Measurements from ENCODE around the gene RNF13. TPM values are rescaled to one million over a fixed set of nuclear protein-coding genes. Genes with fewer than 3 reads are reported as not detected.

RNF13 gene
- total RNA-seq: 66.0 TPM

- TF ChIP-seq POLR2A (IDR thresholded peaks at IDR 0.05) (peak in 1 of 2 donors; percentile 33), CTCF (IDR thresholded peaks at IDR 0.05) (peak in 1 of 3 experiments; percentile 20), POLR2AphosphoS5 (IDR thresholded peaks at IDR 0.05; ENCODE audit: insufficient read depth in 1 of 2, low read depth in 1 of 2) (peak; percentile 73 to 95)
- Histone ChIP-seq H3K9me3 (no peaks in the 10 kb centered on the region), H3K27me3 (no peaks in the 10 kb centered on the region), H3K27ac (peak within 1 kb of the TSS; percentile 100), H3K36me3 (no peaks in the 10 kb centered on the region), H3K4me1 (peaks cover 45% of the 10 kb centered on the region), H3K4me3 (peak within 1 kb of the TSS; percentile 58 to 92)
- peak in 1 of 2 donors; percentile 98 for DNase-seq (ENCODE audit: extremely low spot score in 2 of 2)
- intact Hi-C loops (cut with DNase I): no loop called here
These were observed at the start of gene RNF13 for GRCh38 chr3:149812606-149813366. Gene RNF13, plus strand, starts transcription at chr3:149813215. Its CDS starts 32,812 bp downstream, at chr3:149846027.

GRCh38 chr3:149763565-149764195 is 49.3 kb upstream of the RNF13 start:
- Histone ChIP-seq H3K27ac (no peak overlapping the region), H3K4me3 (no peak overlapping the region), H3K27me3 (no peaks in the 10 kb centered on the region), H3K36me3 (no peaks in the 10 kb centered on the region), H3K4me1 (no peaks in the 10 kb centered on the region), H3K9me3 (no peaks in the 10 kb centered on the region)
- intact Hi-C loops (cut with DNase I): no loop called here
- TF ChIP-seq CTCF (IDR thresholded peaks at IDR 0.05) (no peak), POLR2AphosphoS5 (IDR thresholded peaks at IDR 0.05; ENCODE audit: insufficient read depth in 1 of 2, low read depth in 1 of 2) (no peak), POLR2A (IDR thresholded peaks at IDR 0.05) (no peak)
- DNase-seq (ENCODE audit: extremely low spot score in 2 of 2): no peak

- no peaks in the 10 kb centered on the region for H3K4me1 ChIP-seq
- intact Hi-C loops (cut with DNase I): no loop called here
These were observed 48.7 kb upstream of the RNF13 start for GRCh38 chr3:149764302-149764701.

GRCh38 chr3:149765762-149766334 is 47.2 kb upstream of the RNF13 start:
- Histone ChIP-seq H3K27me3 (no peaks in the 10 kb centered on the region), H3K9me3 (no peaks in the 10 kb centered on the region), H3K27ac (no peak overlapping the region), H3K36me3 (no peaks in the 10 kb centered on the region), H3K4me1 (no peaks in the 10 kb centered on the region), H3K4me3 (no peak overlapping the region)
- intact Hi-C loops (cut with DNase I): no loop called here
- DNase-seq (ENCODE audit: extremely low spot score in 2 of 2): no peak
- TF ChIP-seq CTCF (IDR thresholded peaks at IDR 0.05): peak in 2 of 3 experiments; percentile 9 to 22
- no peak for TF ChIP-seq POLR2A (IDR thresholded peaks at IDR 0.05)
- no peak for TF ChIP-seq POLR2AphosphoS5 (IDR thresholded peaks at IDR 0.05; ENCODE audit: insufficient read depth in 1 of 2, low read depth in 1 of 2)

More at GRCh38 chr3:149764302-149764701, 48.7 kb upstream of the RNF13 start:
- H3K4me3 ChIP-seq: no peak overlapping the region
- H3K36me3 ChIP-seq: no peaks in the 10 kb centered on the region
- H3K27me3 ChIP-seq: no peaks in the 10 kb centered on the region
- no peaks in the 10 kb centered on the region for H3K9me3 ChIP-seq
- no peak for TF ChIP-seq CTCF (IDR thresholded peaks at IDR 0.05)
- TF ChIP-seq POLR2A (IDR thresholded peaks at IDR 0.05): no peak
- no peak for TF ChIP-seq POLR2AphosphoS5 (IDR thresholded peaks at IDR 0.05; ENCODE audit: insufficient read depth in 1 of 2, low read depth in 1 of 2)
- no peak overlapping the region for H3K27ac ChIP-seq
- DNase-seq (ENCODE audit: extremely low spot score in 2 of 2): no peak

All from vagina (tissue), 2 donors.